Left lung (tissue), 10 donors: ENCODE data around the gene SV2B. TPM values are rescaled to one million over a fixed set of nuclear protein-coding genes. Genes with fewer than 3 reads are reported as not detected.
A peak's percentile ranks its signal among the peaks of the same experiment; 100 is the strongest.

ENCODE experiments used
- ATAC-seq: fragments of 200-7000 bp; cut with Tn5 transposase; one replicate; pipeline ENCODE4 v1.9.1; 2020; ENCODE audit warnings: moderate library complexity
- DNase-seq, 4 donors: peaks; one replicate each; pipeline ENCODE4 v3.0.0-alpha.2; 2013 to 2020
- H3K27ac ChIP-seq, 2 donors: fragments of 200-600 bp; sonication (generic) in 1 of 2; one replicate each; pipeline versions ENCODE4 v1.5.0 to v1.8.0; 2020 to 2021
- H3K27me3 ChIP-seq, 2 donors: fragments of 200-600 bp; sonication (generic) in 1 of 2; one replicate each; pipeline versions ENCODE4 v1.5.0 to v1.8.0; 2020 to 2021
- H3K36me3 ChIP-seq, 2 donors: fragments of 200-600 bp; sonication (generic) in 1 of 2; one replicate each; pipeline versions ENCODE4 v1.5.0 to v1.8.0; 2020 to 2021
- H3K4me1 ChIP-seq, 2 donors: fragments of 200-600 bp; one replicate each; pipeline ENCODE4 v1.8.0; 2021
- H3K4me3 ChIP-seq, 2 donors: fragments of 200-600 bp; sonication (generic) in 1 of 2; one replicate each; pipeline versions ENCODE4 v1.5.0 to v1.8.0; 2020 to 2021; ENCODE audit warnings: mild to moderate bottlenecking in 1 of 2
- H3K9me3 ChIP-seq, 2 donors: fragments of 200-600 bp; sonication (generic) in 1 of 2; one replicate each; pipeline versions ENCODE4 v1.5.0 to v1.8.0; 2020 to 2021
- CTCF ChIP-seq, 2 donors: fragments of 200-600 bp; sonication (generic) in 1 of 2; IDR thresholded peaks; one replicate each; pipeline versions ENCODE4 v1.5.0 to v1.8.0; 2021; ENCODE audit warnings: antibody characterized with exemption in 2 of 2
- intact Hi-C, 2 donors: fragments of 100-400 bp; cut with DNase I; formaldehyde crosslinking; loops; one replicate each; pipeline versions ENCODE4 v1.11.2 to v1.14.2; 2022
- polyA plus RNA-seq, 6 donors: library from polyadenylated mRNA; unstranded; fragments of 120-200 nt; gene quantifications; one replicate each; pipeline ENCODE4 v1.2.1, GENCODE V29; 2013; ENCODE audit not compliant: insufficient read length in 6 of 6
- total RNA-seq, 2 donors: library from RNA; stranded (reverse); fragmentation: NEBNext Ultra II Directional; extraction: Animal tissue kit (Norgen Biotek cat#: 25700); gene quantifications; one replicate each; pipeline ENCODE4 v1.2.1, GENCODE V29; 2021
- donor health status: DM: no; HTN: yes; CAD: no.
- donor health status: DM: no; HTN: no; CAD: no.

The SV2B gene
- total and polyA plus RNA-seq, 8 donors, result 0.58 to 3.2 (median 1.4) TPM

GRCh38 chr15:91264651-91265351 lies 164.7 kb downstream of the SV2B start:
- no peak for TF ChIP-seq CTCF (IDR thresholded peaks at IDR 0.05)
- intact Hi-C loops, result loop anchor here in 1 of 2 donors (10.0 kb wide), 1 partner anchor 210 kb away; no protein-coding TSS in a partner anchor
- ATAC-seq, result peak; percentile 66
- Histone ChIP-seq H3K27me3 (peaks cover 0 to 1% of the 10 kb centered on the region in 2 donors), H3K36me3 (no peaks in the 10 kb centered on the region), H3K4me3 (no peak overlapping the region), H3K9me3 (no peaks in the 10 kb centered on the region), H3K27ac (peak overlapping the region in 1 of 2 donors; percentile 55), H3K4me1 (peaks cover 0 to 21% of the 10 kb centered on the region in 2 donors)
- no peak for DNase-seq

- Histone ChIP-seq H3K27ac (no peak overlapping the region), H3K4me3 (no peak overlapping the region), H3K4me1 (peaks cover 0 to 21% of the 10 kb centered on the region in 2 donors), H3K36me3 (no peaks in the 10 kb centered on the region), H3K9me3 (no peaks in the 10 kb centered on the region), H3K27me3 (no peaks in the 10 kb centered on the region)
- no peak for TF ChIP-seq CTCF (IDR thresholded peaks at IDR 0.05)
- ATAC-seq, result no peak
- no peak for DNase-seq
- intact Hi-C loops, result loop anchor here in 1 of 2 donors (10.0 kb wide), 1 partner anchor 211 kb away; no protein-coding TSS in a partner anchor
Measured at GRCh38 chr15:91265416-91265940, 165.4 kb downstream of the SV2B start.

GRCh38 chr15:91268510-91268909 lies 168.5 kb downstream of the SV2B start:
- no peaks in the 10 kb centered on the region for H3K9me3 ChIP-seq
- H3K27me3 ChIP-seq, result peaks cover 3 to 19% of the 10 kb centered on the region in 2 donors
- intact Hi-C loops, result loop anchor here in 1 of 2 donors (10.0 kb wide), 1 partner anchor 214 kb away; no protein-coding TSS in a partner anchor
- H3K36me3 ChIP-seq, result no peaks in the 10 kb centered on the region
- H3K4me3 ChIP-seq, result no peak overlapping the region
- ATAC-seq (no peak), DNase-seq (no peak)
- TF ChIP-seq CTCF (IDR thresholded peaks at IDR 0.05), result no peak
- peaks cover 0 to 27% of the 10 kb centered on the region in 2 donors for H3K4me1 ChIP-seq
- no peak overlapping the region for H3K27ac ChIP-seq

GRCh38 chr15:91270747-91271146 lies 170.7 kb downstream of the SV2B start:
- H3K36me3 ChIP-seq, result no peaks in the 10 kb centered on the region
- no peak for DNase-seq
- H3K27me3 ChIP-seq, result peaks cover 3 to 19% of the 10 kb centered on the region in 2 donors
- no peaks in the 10 kb centered on the region for H3K9me3 ChIP-seq
- H3K4me3 ChIP-seq, result no peak overlapping the region
- no peak for TF ChIP-seq CTCF (IDR thresholded peaks at IDR 0.05)
- H3K4me1 ChIP-seq, result peaks cover 0 to 8% of the 10 kb centered on the region in 2 donors
- intact Hi-C loops, result loop anchor here in 1 of 2 donors (5.0 kb wide), 1 partner anchor 313 kb away; no protein-coding TSS in a partner anchor
- no peak for ATAC-seq
- no peak overlapping the region for H3K27ac ChIP-seq

GRCh38 chr15:91271565-91272153 lies 171.6 kb downstream of the SV2B start:
- Histone ChIP-seq H3K27ac (no peak overlapping the region), H3K4me3 (no peak overlapping the region), H3K27me3 (peaks cover 3 to 19% of the 10 kb centered on the region in 2 donors), H3K9me3 (no peaks in the 10 kb centered on the region), H3K36me3 (no peaks in the 10 kb centered on the region), H3K4me1 (peaks cover 0 to 8% of the 10 kb centered on the region in 2 donors)
- intact Hi-C loops, result loop anchor here in 1 of 2 donors (5.0 kb wide), 1 partner anchor 314 kb away; no protein-coding TSS in a partner anchor
- ATAC-seq (peak; percentile 96), DNase-seq (peak in 2 of 4 donors; percentile 74 to 80)
- peak; percentile 52 to 83 for TF ChIP-seq CTCF (IDR thresholded peaks at IDR 0.05)
